ENCODE results near the gene LIPI. TPM values are rescaled to one million over a fixed set of nuclear protein-coding genes. Genes with fewer than 3 reads are reported as not detected.

LIPI gene
- total and polyA plus RNA-seq, 2 of the 13 experiments (the other 11 are each of a cell fraction or from before 2014, with no cell fraction given): not detected

GRCh38 chr21:14236180-14236579, 25.4 kb upstream of the LIPI start:
- no peak for TF ChIP-seq ZNF337 (CRISPR knock-in tag; IDR thresholded peaks at IDR 0.05; ENCODE audit: borderline replicate concordance, low read depth)
- TF ChIP-seq PAF1 (CRISPR knock-in tag; IDR thresholded peaks at IDR 0.05): no peak
- TF ChIP-seq ZNF235 (CRISPR knock-in tag; IDR thresholded peaks at IDR 0.05; ENCODE audit: borderline replicate concordance): no peak
- FAIRE-seq (no peak), ATAC-seq (no peak), DNase-seq (ENCODE audit: low spot score) (no peak)
- no peaks in the 10 kb centered on the region for H3K4me1 ChIP-seq (ENCODE audit: insufficient read depth, low read length)
- H3K79me2 ChIP-seq (ENCODE audit: insufficient read depth, low read length): no peaks in the 10 kb centered on the region
- 5% methylated on average over 3 of the region's 3 CpGs for WGBS (ENCODE audit: low lambda C conversion rate)
- no peak overlapping the region for H3K27ac ChIP-seq (ENCODE audit: extremely low read length, insufficient read depth, low read length)
- no peaks in the 10 kb centered on the region for H3K27me3 ChIP-seq (ENCODE audit: control insufficient read depth in 1 of 2, insufficient read depth in 2 of 2, low read length in 2 of 2)
- no peak overlapping the region for H2AFZ ChIP-seq (ENCODE audit: low read length)
- peaks cover 5% of the 10 kb centered on the region; the same call in 1 of the 2 replicates for H3K9me3 ChIP-seq (ENCODE audit: low read length)
- intact Hi-C loops (cut with micrococcal nuclease; ENCODE audit: unreplicated experiment): no loop called here
- H3K4me2 ChIP-seq (ENCODE audit: low read depth, low read length): no peak overlapping the region
- no TSS peak for BruUV-seq (replicated peaks)
- ChIA-PET POLR2A (no interaction called here), CTCF (ENCODE audit: low intra/inter-chr PET ratio, low total read pairs) (no interaction called here)
- no peak overlapping the region for H3K9ac ChIP-seq (ENCODE audit: insufficient read depth, low read depth, low read length)
- in situ Hi-C loops (cut with HindIII; ENCODE audit: extremely low pct_ligation_motif_present, low pct_unique_long_range_greater_than_20kb): no loop called here
- H3K36me3 ChIP-seq (replicated peaks in 1 of 2; ENCODE audit: control insufficient read depth in 1 of 2, insufficient read depth in 2 of 2, low read length in 2 of 2): no peaks in the 10 kb centered on the region
- H4K20me1 ChIP-seq (ENCODE audit: insufficient read depth, low read length): no peaks in the 10 kb centered on the region
- no peak overlapping the region for H3K4me3 ChIP-seq (replicated peaks in 1 of 3; ENCODE audit: insufficient read depth in 1 of 3, low read depth in 2 of 3, low read length in 3 of 3)

- in situ Hi-C loops (cut with HindIII; ENCODE audit: extremely low pct_ligation_motif_present, low pct_unique_long_range_greater_than_20kb): no loop called here
Measured at GRCh38 chr21:14235101-14235500, 24.3 kb upstream of the LIPI start.

More at GRCh38 chr21:14235101-14235500, 24.3 kb upstream of the LIPI start:
- Histone ChIP-seq H3K4me3 (replicated peaks in 1 of 3; ENCODE audit: insufficient read depth in 1 of 3, low read depth in 2 of 3, low read length in 3 of 3) (no peak overlapping the region), H3K4me1 (ENCODE audit: insufficient read depth, low read length) (no peaks in the 10 kb centered on the region), H3K36me3 (replicated peaks in 1 of 2; ENCODE audit: control insufficient read depth in 1 of 2, insufficient read depth in 2 of 2, low read length in 2 of 2) (no peaks in the 10 kb centered on the region), H2AFZ (ENCODE audit: low read length) (no peak overlapping the region), H4K20me1 (ENCODE audit: insufficient read depth, low read length) (no peaks in the 10 kb centered on the region), H3K9me3 (ENCODE audit: low read length) (peaks cover 12% of the 10 kb centered on the region), H3K4me2 (ENCODE audit: low read depth, low read length) (no peak overlapping the region), H3K79me2 (ENCODE audit: insufficient read depth, low read length) (no peaks in the 10 kb centered on the region), H3K27ac (ENCODE audit: extremely low read length, insufficient read depth, low read length) (no peak overlapping the region), H3K9ac (ENCODE audit: insufficient read depth, low read depth, low read length) (no peak overlapping the region), H3K27me3 (ENCODE audit: control insufficient read depth in 1 of 2, insufficient read depth in 2 of 2, low read length in 2 of 2) (no peaks in the 10 kb centered on the region)
- POLR2A ChIA-PET: no interaction called here
- 9% methylated on average over 5 of the region's 5 CpGs for WGBS (ENCODE audit: low lambda C conversion rate)
- TF ChIP-seq ZSCAN9 (CRISPR knock-in tag; IDR thresholded peaks at IDR 0.05; ENCODE audit: borderline replicate concordance) (no peak), POLR2A (IDR thresholded peaks at IDR 0.05; ENCODE audit: insufficient read depth in 1 of 2, low read depth in 2 of 2, low read length in 2 of 2) (no peak), RELA (CRISPR knock-in tag; IDR thresholded peaks at IDR 0.05) (no peak), FOXC1 (CRISPR knock-in tag; IDR thresholded peaks at IDR 0.05; ENCODE audit: borderline replicate concordance) (no peak), IRF1 (CRISPR knock-in tag; IDR thresholded peaks at IDR 0.05; ENCODE audit: low read depth) (no peak)
- FAIRE-seq: no peak
- no peak for ATAC-seq
- BruUV-seq (replicated peaks): no TSS peak
- intact Hi-C loops (cut with micrococcal nuclease; ENCODE audit: unreplicated experiment): no loop called here
- no peak for DNase-seq (ENCODE audit: low spot score)
- CTCF ChIA-PET (ENCODE audit: low intra/inter-chr PET ratio, low total read pairs): no interaction called here

All from HepG2 (cell line).